ENCODE data around the gene COQ2.

GRCh38 chr4:83240379-83240875, 44.2 kb downstream of the COQ2 start:
- TF ChIP-seq, protein P1, sequence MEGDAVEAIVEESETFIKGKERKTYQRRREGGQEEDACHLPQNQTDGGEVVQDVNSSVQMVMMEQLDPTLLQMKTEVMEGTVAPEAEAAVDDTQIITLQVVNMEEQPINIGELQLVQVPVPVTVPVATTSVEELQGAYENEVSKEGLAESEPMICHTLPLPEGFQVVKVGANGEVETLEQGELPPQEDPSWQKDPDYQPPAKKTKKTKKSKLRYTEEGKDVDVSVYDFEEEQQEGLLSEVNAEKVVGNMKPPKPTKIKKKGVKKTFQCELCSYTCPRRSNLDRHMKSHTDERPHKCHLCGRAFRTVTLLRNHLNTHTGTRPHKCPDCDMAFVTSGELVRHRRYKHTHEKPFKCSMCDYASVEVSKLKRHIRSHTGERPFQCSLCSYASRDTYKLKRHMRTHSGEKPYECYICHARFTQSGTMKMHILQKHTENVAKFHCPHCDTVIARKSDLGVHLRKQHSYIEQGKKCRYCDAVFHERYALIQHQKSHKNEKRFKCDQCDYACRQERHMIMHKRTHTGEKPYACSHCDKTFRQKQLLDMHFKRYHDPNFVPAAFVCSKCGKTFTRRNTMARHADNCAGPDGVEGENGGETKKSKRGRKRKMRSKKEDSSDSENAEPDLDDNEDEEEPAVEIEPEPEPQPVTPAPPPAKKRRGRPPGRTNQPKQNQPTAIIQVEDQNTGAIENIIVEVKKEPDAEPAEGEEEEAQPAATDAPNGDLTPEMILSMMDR (conservative IDR thresholded peaks at IDR 0.05; ENCODE audit: low read depth, low read length), result no peak
- TF ChIP-seq EZH2 (IDR thresholded peaks at IDR 0.05; ENCODE audit: low read length, unreplicated experiment), result no peak
- no peak for TF ChIP-seq EZH2phosphoT487 (IDR thresholded peaks at IDR 0.05; ENCODE audit: borderline replicate concordance, low read length)
